Loucy (cell line): ENCODE data around the gene N4BP2L1.
"Not testable (repeated sequence)": the region's sequence is repeated elsewhere in the genome, so short reads cannot be mapped to it uniquely, and the experiment has no call there.

ENCODE experiments used
- H2AFZ ChIP-seq: fragments of 200-600 bp; sonication (generic); 2 replicates; pipeline ENCODE4 v1.6.0; 2016; ENCODE audit warnings: antibody characterized with exemption, mild to moderate bottlenecking, low read length, moderate library complexity
- H3F3A ChIP-seq: fragments of 200-600 bp; 2 replicates; pipeline ENCODE4 v1.6.0; 2016; ENCODE audit warnings: antibody characterized with exemption, low read depth, mild to moderate bottlenecking
- H3K27me3 ChIP-seq: fragments of 200-600 bp; sonication (generic); 2 replicates; pipeline ENCODE4 v1.6.1; 2014; ENCODE audit warnings: low read length, mild to moderate bottlenecking; ENCODE audit not compliant: insufficient read depth, poor library complexity, severe bottlenecking
- H3K36me3 ChIP-seq: fragments of 200-600 bp; sonication (generic); 2 replicates; pipeline ENCODE4 v1.6.1; 2016; ENCODE audit warnings: low read length; ENCODE audit not compliant: insufficient read depth
- H3K4me1 ChIP-seq: fragments of 200-600 bp; sonication (generic); 2 replicates; pipeline ENCODE4 v1.5.1; 2014; ENCODE audit warnings: low read length, mild to moderate bottlenecking; ENCODE audit not compliant: insufficient read depth, poor library complexity, severe bottlenecking
- H3K4me2 ChIP-seq: fragments of 200-600 bp; sonication (generic); 2 replicates; pipeline ENCODE4 v1.6.0; 2014; ENCODE audit warnings: antibody characterized with exemption, low read length, low read depth, mild to moderate bottlenecking; ENCODE audit not compliant: poor library complexity, severe bottlenecking
- H3K4me3 ChIP-seq: fragments of 200-600 bp; sonication (generic); 2 replicates; pipeline ENCODE4 v1.5.1; 2014; ENCODE audit warnings: low read length, mild to moderate bottlenecking, mixed read lengths; ENCODE audit not compliant: poor library complexity, severe bottlenecking
- H3K79me2 ChIP-seq: fragments of 200-600 bp; sonication (generic); 2 replicates; pipeline ENCODE4 v1.6.1; 2014; ENCODE audit warnings: low read length; ENCODE audit not compliant: insufficient read depth
- H3K9ac ChIP-seq: fragments of 200-600 bp; sonication (generic); 2 replicates; pipeline ENCODE4 v1.6.0; 2014; ENCODE audit warnings: mild to moderate bottlenecking, low read depth, low read length, moderate library complexity; ENCODE audit not compliant: poor library complexity, severe bottlenecking
- H3K9me2 ChIP-seq: fragments of 200-600 bp; sonication (generic); replicated peaks from 2 replicates; pipeline ENCODE4 v1.6.1; 2016; ENCODE audit warnings: low read depth, low read length, mixed read lengths
- H3K9me3 ChIP-seq: fragments of 200-600 bp; sonication (generic); 2 replicates; pipeline ENCODE4 v1.6.1; 2014; ENCODE audit warnings: mild to moderate bottlenecking, antibody characterized with exemption, low read length, low read depth; ENCODE audit not compliant: insufficient read depth
- H4K20me1 ChIP-seq: fragments of 200-600 bp; sonication (generic); 2 replicates; pipeline ENCODE4 v1.6.0; 2014; ENCODE audit warnings: antibody characterized with exemption, low read length, mild to moderate bottlenecking; ENCODE audit not compliant: insufficient read depth, poor library complexity, severe bottlenecking
- EZH2phosphoT487 ChIP-seq: fragments of 200-600 bp; IDR thresholded peaks from 2 replicates; pipeline ENCODE4 v1.6.1; 2018; ENCODE audit warnings: antibody characterized with exemption, mild to moderate bottlenecking, moderate library complexity, borderline replicate concordance
- TF ChIP-seq, protein P1 (sequence below): fragments of 200-600 bp; sonication (generic); conservative IDR thresholded peaks from 2 replicates; pipeline ENCODE4 v1.5.1; 2014; ENCODE audit warnings: mild to moderate bottlenecking, antibody characterized with exemption, low read length

Gene N4BP2L1

DNA sequence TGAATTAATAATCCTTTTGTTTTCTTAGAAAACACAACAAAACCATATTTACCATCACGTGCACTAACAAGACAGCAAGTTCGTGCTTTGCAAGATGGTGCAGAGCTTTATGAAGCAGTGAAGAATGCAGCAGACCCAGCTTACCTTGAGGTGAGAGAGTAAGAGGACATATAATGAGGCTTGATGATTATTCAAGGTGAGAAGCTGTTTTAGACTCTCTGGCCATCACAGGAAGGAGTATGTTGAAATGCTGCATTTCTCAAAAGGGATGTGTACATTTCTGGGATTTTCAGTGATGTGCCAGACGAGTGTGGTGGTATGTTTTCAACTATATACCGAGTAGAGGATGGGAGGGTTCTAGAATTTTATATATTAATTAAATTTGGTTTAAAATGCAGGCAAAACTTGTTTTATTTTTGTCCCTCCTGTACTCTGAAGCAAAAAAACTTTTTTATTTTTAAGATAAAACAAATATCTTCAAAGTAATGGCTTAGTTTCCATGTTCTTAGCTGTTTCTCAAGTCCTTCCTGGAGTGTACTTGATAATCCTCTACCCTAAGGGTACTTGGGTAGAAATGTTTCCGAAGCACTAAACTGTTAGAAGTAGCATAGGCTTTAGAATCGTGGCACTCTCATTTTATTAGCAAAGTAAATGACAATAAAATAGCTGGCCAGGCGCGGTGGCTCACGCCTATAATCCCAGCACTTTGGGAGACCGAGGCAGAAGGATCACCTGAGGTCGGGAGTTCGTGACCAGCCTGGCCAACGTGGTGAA, 51.1 kb downstream of the N4BP2L1 start:
- peaks cover 74% of the 10 kb centered on the region; the same call in 1 of the 2 replicates for H3K36me3 ChIP-seq
- H3K27me3 ChIP-seq, result no peaks in the 10 kb centered on the region
- H2AFZ ChIP-seq, result no peak overlapping the region
- no peak overlapping the region for H3K4me3 ChIP-seq
- H3K9me3 ChIP-seq, result no peaks in the 10 kb centered on the region
- H3K4me1 ChIP-seq, result no peaks in the 10 kb centered on the region
- no peaks in the 10 kb centered on the region for H3F3A ChIP-seq
- H3K9me2 ChIP-seq, result no peaks in the 10 kb centered on the region
- no peaks in the 10 kb centered on the region for H4K20me1 ChIP-seq
- no peak for TF ChIP-seq EZH2phosphoT487
- TF ChIP-seq, protein P1, sequence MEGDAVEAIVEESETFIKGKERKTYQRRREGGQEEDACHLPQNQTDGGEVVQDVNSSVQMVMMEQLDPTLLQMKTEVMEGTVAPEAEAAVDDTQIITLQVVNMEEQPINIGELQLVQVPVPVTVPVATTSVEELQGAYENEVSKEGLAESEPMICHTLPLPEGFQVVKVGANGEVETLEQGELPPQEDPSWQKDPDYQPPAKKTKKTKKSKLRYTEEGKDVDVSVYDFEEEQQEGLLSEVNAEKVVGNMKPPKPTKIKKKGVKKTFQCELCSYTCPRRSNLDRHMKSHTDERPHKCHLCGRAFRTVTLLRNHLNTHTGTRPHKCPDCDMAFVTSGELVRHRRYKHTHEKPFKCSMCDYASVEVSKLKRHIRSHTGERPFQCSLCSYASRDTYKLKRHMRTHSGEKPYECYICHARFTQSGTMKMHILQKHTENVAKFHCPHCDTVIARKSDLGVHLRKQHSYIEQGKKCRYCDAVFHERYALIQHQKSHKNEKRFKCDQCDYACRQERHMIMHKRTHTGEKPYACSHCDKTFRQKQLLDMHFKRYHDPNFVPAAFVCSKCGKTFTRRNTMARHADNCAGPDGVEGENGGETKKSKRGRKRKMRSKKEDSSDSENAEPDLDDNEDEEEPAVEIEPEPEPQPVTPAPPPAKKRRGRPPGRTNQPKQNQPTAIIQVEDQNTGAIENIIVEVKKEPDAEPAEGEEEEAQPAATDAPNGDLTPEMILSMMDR, result no peak
- H3K4me2 ChIP-seq, result no peak overlapping the region
- H3K79me2 ChIP-seq, result no peaks in the 10 kb centered on the region
- H3K9ac ChIP-seq, result no peak overlapping the region

DNA sequence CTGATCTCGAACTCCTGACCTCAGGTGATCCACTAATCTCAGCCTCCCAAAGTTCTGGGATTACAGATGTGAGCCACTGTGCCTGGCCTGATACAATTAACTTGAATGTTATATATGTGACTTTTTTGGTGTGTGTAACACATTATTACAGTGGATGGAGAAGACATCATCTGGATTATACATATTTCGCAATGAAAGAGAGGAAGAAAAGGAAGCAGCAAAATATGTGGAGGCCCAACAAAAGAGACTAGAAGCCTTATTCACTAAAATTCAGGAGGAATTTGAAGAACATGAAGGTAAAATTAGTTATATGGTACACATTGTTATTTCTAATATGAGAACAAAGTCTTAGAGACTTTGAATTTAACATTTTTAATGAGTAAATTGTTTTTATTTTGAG, 57.1 kb downstream of the N4BP2L1 start:
- Histone ChIP-seq H3K9ac (no peak overlapping the region), H3K9me2 (no peaks in the 10 kb centered on the region), H3K27me3 (no peaks in the 10 kb centered on the region), H2AFZ (no peak overlapping the region), H3K4me1 (no peaks in the 10 kb centered on the region), H3K9me3 (no peaks in the 10 kb centered on the region), H3F3A (no peaks in the 10 kb centered on the region), H3K4me3 (no peak overlapping the region), H3K79me2 (no peaks in the 10 kb centered on the region), H4K20me1 (no peaks in the 10 kb centered on the region), H3K4me2 (no peak overlapping the region), H3K36me3 (peaks cover 40% of the 10 kb centered on the region; the same call in 1 of the 2 replicates)
- TF ChIP-seq, protein P1, result no peak
- no peak for TF ChIP-seq EZH2phosphoT487

DNA sequence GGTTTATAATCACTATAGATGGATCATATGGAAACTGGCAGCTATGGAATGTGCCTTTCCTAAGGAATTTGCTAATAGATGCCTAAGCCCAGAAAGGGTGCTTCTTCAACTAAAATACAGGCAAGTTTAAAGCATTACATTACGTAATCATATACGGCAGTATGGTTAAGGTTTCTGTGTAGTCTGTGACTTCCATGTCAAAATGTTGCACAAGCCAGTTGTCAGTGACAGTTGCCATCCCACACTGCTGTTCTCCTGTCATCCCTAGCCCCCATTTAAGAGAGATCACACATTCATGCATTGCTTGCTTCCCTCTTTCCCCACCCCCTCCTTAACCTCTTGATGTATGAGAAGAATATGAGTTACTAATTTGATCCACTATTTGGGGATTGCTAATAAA, 65.4 kb downstream of the N4BP2L1 start:
- H3K9me2 ChIP-seq, result no peaks in the 10 kb centered on the region
- no peaks in the 10 kb centered on the region for H3K27me3 ChIP-seq
- TF ChIP-seq EZH2phosphoT487, result no peak
- TF ChIP-seq, protein P1, result no peak

DNA sequence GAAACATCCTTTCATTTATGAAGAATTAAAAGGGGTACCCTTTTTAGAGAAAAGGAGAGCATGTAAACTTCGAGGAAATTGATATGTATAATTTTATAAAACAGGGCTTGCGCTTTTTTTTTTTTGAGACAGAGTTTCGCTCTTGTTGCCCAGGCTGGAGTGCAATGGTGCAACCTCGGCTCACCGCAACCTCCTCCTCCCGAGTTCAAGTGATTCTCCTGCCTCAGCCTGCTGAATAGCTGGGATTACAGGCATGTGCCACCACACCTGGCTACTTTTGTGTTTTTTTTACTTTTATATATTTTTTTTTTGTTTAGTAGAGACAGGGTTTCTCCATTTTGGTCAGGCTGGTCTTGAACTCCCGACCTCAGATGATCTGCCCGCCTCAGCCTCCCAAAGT, 72.0 kb downstream of the N4BP2L1 start:
- H2AFZ ChIP-seq, H3K4me1 ChIP-seq, H3F3A ChIP-seq, H3K9ac ChIP-seq, H3K4me3 ChIP-seq, H4K20me1 ChIP-seq, H3K79me2 ChIP-seq, H3K27me3 ChIP-seq, H3K9me3 ChIP-seq, H3K9me2 ChIP-seq, H3K4me2 ChIP-seq: not testable (repeated sequence)
- H3K36me3 ChIP-seq, result peaks cover 50% of the 10 kb centered on the region

More for the DNA sequence above, 65.4 kb downstream of the N4BP2L1 start:
- no peak overlapping the region for H3K4me3 ChIP-seq
- peaks cover 40% of the 10 kb centered on the region for H3K36me3 ChIP-seq
- no peaks in the 10 kb centered on the region for H3K4me1 ChIP-seq
- H3K9ac ChIP-seq, result no peak overlapping the region
- no peaks in the 10 kb centered on the region for H3K9me3 ChIP-seq
- no peaks in the 10 kb centered on the region for H3F3A ChIP-seq
- H4K20me1 ChIP-seq, result no peaks in the 10 kb centered on the region
- H2AFZ ChIP-seq, result no peak overlapping the region
- no peak overlapping the region for H3K4me2 ChIP-seq
- no peaks in the 10 kb centered on the region for H3K79me2 ChIP-seq
